ENCODE results near the gene CLN6. TPM values are rescaled to one million over a fixed set of nuclear protein-coding genes. Genes with fewer than 3 reads are reported as not detected.
"Not testable (repeated sequence)": the region's sequence is repeated elsewhere in the genome, so short reads cannot be mapped to it uniquely, and the experiment has no call there.

The CLN6 gene
- total RNA-seq, 1 experiment from 2014 or later, result 82.7 TPM

- no peak overlapping the region for H3K4me3 ChIP-seq
- H3K4me1 ChIP-seq, result no peaks in the 10 kb centered on the region
- H3K27ac ChIP-seq, result no peak overlapping the region
- no peaks in the 10 kb centered on the region for H3K9me3 ChIP-seq (replicated peaks)
- no peak for DNase-seq
- H3K36me3 ChIP-seq, result peaks cover 13% of the 10 kb centered on the region
- no peaks in the 10 kb centered on the region for H3K27me3 ChIP-seq
These were observed 20.3 kb downstream of the CLN6 start for GRCh38 chr15:68209272-68209671.

GRCh38 chr15:68208636-68209240 lies 20.8 kb downstream of the CLN6 start:
- Histone ChIP-seq H3K27me3 (no peaks in the 10 kb centered on the region), H3K4me3 (no peak overlapping the region), H3K4me1 (no peaks in the 10 kb centered on the region), H3K9me3 (replicated peaks) (no peaks in the 10 kb centered on the region), H3K27ac (no peak overlapping the region), H3K36me3 (peaks cover 13% of the 10 kb centered on the region)
- no peak for DNase-seq

- Histone ChIP-seq H3K27ac (no peak overlapping the region), H3K4me3 (no peak overlapping the region), H3K27me3 (no peaks in the 10 kb centered on the region), H3K4me1 (no peaks in the 10 kb centered on the region), H3K9me3 (replicated peaks) (no peaks in the 10 kb centered on the region), H3K36me3 (peaks cover 13% of the 10 kb centered on the region)
- DNase-seq, result no peak
These were observed 21.4 kb downstream of the CLN6 start for GRCh38 chr15:68208136-68208535.

GRCh38 chr15:68207176-68207935 lies 22.2 kb downstream of the CLN6 start:
- Histone ChIP-seq H3K27ac (no peak overlapping the region), H3K4me1 (no peaks in the 10 kb centered on the region), H3K27me3 (no peaks in the 10 kb centered on the region), H3K4me3 (no peak overlapping the region), H3K9me3 (replicated peaks) (no peaks in the 10 kb centered on the region), H3K36me3 (peaks cover 8% of the 10 kb centered on the region)
- no peak for DNase-seq

- Histone ChIP-seq H3K4me3 (no peak overlapping the region), H3K27ac (no peak overlapping the region), H3K4me1 (no peaks in the 10 kb centered on the region), H3K9me3 (replicated peaks) (no peaks in the 10 kb centered on the region), H3K27me3 (no peaks in the 10 kb centered on the region), H3K36me3 (peaks cover 7% of the 10 kb centered on the region)
- no peak for DNase-seq
These were observed 22.8 kb downstream of the CLN6 start for GRCh38 chr15:68206711-68207151.

GRCh38 chr15:68205954-68206539 lies 23.5 kb downstream of the CLN6 start:
- Histone ChIP-seq H3K4me1 (no peaks in the 10 kb centered on the region), H3K4me3 (no peak overlapping the region), H3K27me3 (no peaks in the 10 kb centered on the region), H3K36me3 (peaks cover 1% of the 10 kb centered on the region), H3K9me3 (replicated peaks) (no peaks in the 10 kb centered on the region), H3K27ac (no peak overlapping the region)
- DNase-seq, result no peak

GRCh38 chr15:68205558-68205944 lies 24.0 kb downstream of the CLN6 start:
- Histone ChIP-seq H3K27me3 (no peaks in the 10 kb centered on the region), H3K4me1 (no peaks in the 10 kb centered on the region), H3K27ac (no peak overlapping the region), H3K36me3 (no peaks in the 10 kb centered on the region; the same call in none of the 2 replicates), H3K9me3 (replicated peaks) (no peaks in the 10 kb centered on the region), H3K4me3 (no peak overlapping the region)
- no peak for DNase-seq

- Histone ChIP-seq H3K4me3 (no peak within 1 kb of the TSS), H3K4me1 (no peaks in the 10 kb centered on the region), H3K36me3 (no peaks in the 10 kb centered on the region; the same call in none of the 2 replicates), H3K27me3 (no peaks in the 10 kb centered on the region), H3K9me3 (replicated peaks) (no peaks in the 10 kb centered on the region), H3K27ac (no peak within 1 kb of the TSS)
- DNase-seq, result no peak
These were observed 24.6 kb downstream of the CLN6 start, which contains the start of gene CALML4 for GRCh38 chr15:68204776-68205557. Gene CALML4, minus strand, starts transcription at chr15:68205332. Its CDS starts 85 bp downstream, at chr15:68205247.

DNA sequence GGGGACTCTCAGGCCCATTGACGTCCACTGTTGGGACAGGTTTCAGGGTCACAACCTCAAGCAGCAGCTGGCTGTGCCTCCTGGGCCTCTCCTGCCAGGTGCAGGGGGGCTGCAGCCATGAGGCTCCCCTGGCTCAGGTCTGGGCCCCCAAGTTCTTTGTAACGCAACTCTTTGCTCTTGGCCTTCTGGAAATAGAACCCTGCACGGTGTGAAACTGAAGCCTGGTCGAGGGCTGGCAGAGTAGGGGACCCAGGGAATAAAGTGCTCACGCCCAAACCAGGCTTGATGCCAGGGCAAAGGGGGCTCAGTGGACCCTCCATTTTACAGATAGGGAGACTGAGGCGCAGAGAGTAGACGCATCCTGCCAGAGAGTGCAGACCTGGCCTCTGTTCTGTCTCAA lies 25.2 kb downstream of the CLN6 start:
- no peaks in the 10 kb centered on the region for H3K4me1 ChIP-seq

DNA sequence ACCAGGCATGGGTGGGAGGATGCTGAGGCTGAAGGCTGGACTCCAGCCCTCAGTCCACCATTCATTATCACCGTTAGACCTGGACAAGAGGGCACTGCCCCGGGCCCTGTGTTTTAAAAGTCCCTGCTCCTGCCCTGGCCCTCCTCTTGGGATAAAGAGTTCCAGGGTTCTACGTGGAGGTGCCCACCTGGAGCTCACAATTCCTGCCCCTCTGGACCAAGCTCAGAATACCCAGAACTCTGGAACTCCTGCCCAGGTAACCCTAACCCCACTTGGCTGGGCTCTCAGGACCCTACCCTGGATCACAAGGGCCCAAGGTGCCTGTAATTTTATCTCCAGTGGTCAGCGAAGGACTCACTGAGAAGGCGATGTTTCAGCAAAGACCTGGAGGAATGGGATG lies 25.6 kb downstream of the CLN6 start:
- H3K27me3 ChIP-seq, result no peaks in the 10 kb centered on the region
- no peak overlapping the region for H3K27ac ChIP-seq
- no peak overlapping the region for H3K4me3 ChIP-seq
- DNase-seq, result no peak
- no peaks in the 10 kb centered on the region; the same call in 1 of the 2 replicates for H3K36me3 ChIP-seq
- H3K4me1 ChIP-seq, result no peaks in the 10 kb centered on the region
- H3K9me3 ChIP-seq (replicated peaks), result no peaks in the 10 kb centered on the region

More for the DNA sequence above, 25.2 kb downstream of the CLN6 start:
- H3K4me3 ChIP-seq, result no peak overlapping the region
- no peaks in the 10 kb centered on the region for H3K27me3 ChIP-seq
- H3K36me3 ChIP-seq, result no peaks in the 10 kb centered on the region; the same call in none of the 2 replicates
- no peaks in the 10 kb centered on the region for H3K9me3 ChIP-seq (replicated peaks)
- H3K27ac ChIP-seq, result no peak overlapping the region
- DNase-seq, result no peak

- Histone ChIP-seq H3K36me3 (no peaks in the 10 kb centered on the region; the same call in 1 of the 2 replicates), H3K27ac (no peak overlapping the region), H3K4me1 (no peaks in the 10 kb centered on the region), H3K9me3 (replicated peaks) (no peaks in the 10 kb centered on the region), H3K4me3 (no peak overlapping the region), H3K27me3 (no peaks in the 10 kb centered on the region)
- no peak for DNase-seq
These were observed 26.0 kb downstream of the CLN6 start for GRCh38 chr15:68203486-68203885.

DNA sequence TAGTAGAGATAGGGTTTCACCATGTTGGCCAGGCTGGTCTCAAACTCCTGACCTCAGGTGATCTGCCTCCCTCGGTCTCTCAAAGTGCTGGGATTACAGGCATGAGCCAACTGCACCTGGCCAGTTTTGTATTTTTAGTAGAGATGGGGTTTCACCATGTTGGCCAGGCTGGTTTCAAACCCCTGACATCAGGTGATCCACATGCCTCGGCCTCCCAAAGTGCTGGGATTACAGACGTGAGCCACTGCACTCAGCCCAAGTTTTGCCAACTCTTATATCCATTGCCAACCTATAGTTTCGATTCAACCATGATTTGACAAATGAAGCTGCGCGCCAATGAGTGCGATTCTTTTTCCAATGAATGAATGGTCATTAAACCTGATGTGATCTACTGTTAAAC lies 26.5 kb downstream of the CLN6 start:
- H3K27ac ChIP-seq; H3K27me3 ChIP-seq; H3K4me1 ChIP-seq; DNase-seq; H3K4me3 ChIP-seq; H3K36me3 ChIP-seq; H3K9me3 ChIP-seq (replicated peaks): not testable (repeated sequence)

GRCh38 chr15:68201879-68202261 lies 27.7 kb downstream of the CLN6 start:
- no peaks in the 10 kb centered on the region; the same call in 1 of the 2 replicates for H3K36me3 ChIP-seq
- H3K27me3 ChIP-seq, result no peaks in the 10 kb centered on the region
- no peak for DNase-seq
- no peaks in the 10 kb centered on the region for H3K4me1 ChIP-seq
- H3K4me3 ChIP-seq, result no peak overlapping the region
- H3K27ac ChIP-seq, result no peak overlapping the region
- no peaks in the 10 kb centered on the region for H3K9me3 ChIP-seq (replicated peaks)

DNA sequence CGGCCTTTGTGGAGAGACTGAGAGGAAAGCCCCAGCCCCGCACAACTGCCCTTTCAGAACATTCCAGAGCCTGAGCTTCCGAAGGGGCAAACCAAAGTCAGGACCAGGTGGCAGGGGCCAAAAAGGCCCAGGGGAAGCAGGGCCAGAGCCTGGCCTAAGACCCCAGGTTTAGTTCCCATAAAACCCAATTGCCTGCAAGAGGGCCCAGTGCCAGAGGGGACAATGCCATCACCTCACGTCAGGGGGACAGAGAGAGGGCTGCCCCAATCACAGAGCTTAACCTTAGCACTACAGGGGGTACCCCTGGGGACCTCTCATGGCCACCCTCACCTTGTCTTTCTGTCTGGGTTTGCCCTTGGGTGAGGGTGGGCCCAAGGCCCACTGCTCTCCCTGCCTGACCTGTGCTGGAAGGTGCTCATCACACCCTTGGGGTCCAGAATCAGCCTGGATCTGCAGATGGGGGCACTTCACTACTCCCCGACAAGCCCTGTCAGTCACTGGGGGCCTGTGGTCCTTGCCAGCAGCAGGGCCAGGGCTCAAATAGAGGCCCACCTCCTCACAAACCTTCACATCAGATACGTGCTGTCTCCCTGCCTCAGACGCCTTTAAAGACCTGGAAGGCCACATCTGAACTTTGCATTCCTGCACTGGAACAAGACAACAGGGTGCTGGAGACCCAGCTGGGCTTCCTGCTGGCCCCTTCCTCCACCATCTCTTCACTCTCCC lies 28.2 kb downstream of the CLN6 start:
- H3K4me1 ChIP-seq, result no peaks in the 10 kb centered on the region

More for the DNA sequence above, 28.2 kb downstream of the CLN6 start:
- Histone ChIP-seq H3K36me3 (no peaks in the 10 kb centered on the region), H3K27ac (no peak overlapping the region), H3K9me3 (replicated peaks) (no peaks in the 10 kb centered on the region), H3K27me3 (no peaks in the 10 kb centered on the region), H3K4me3 (no peak overlapping the region)
- DNase-seq, result no peak

All from SJCRH30 (cell line).